GM18951 (cell line): ENCODE results near the gene RPL13A.

Experiments
- POLR2A ChIP-seq: IDR thresholded peaks from 4 replicates; pipeline ENCODE4 v1.6.1; 2011; ENCODE audit warnings: mild to moderate bottlenecking; ENCODE audit not compliant: insufficient read length, insufficient read depth; ENCODE audit errors: extremely low read depth
- in situ Hi-C: fragments of 300-500 bp; cut with MboI; formaldehyde crosslinking; loops from one replicate; pipeline ENCODE4 v1.12.0; 2022; ENCODE audit warnings: low sequenced_read_pairs, mixed read lengths, inconsistent platforms; ENCODE audit not compliant: unreplicated experiment

Gene RPL13A

DNA sequence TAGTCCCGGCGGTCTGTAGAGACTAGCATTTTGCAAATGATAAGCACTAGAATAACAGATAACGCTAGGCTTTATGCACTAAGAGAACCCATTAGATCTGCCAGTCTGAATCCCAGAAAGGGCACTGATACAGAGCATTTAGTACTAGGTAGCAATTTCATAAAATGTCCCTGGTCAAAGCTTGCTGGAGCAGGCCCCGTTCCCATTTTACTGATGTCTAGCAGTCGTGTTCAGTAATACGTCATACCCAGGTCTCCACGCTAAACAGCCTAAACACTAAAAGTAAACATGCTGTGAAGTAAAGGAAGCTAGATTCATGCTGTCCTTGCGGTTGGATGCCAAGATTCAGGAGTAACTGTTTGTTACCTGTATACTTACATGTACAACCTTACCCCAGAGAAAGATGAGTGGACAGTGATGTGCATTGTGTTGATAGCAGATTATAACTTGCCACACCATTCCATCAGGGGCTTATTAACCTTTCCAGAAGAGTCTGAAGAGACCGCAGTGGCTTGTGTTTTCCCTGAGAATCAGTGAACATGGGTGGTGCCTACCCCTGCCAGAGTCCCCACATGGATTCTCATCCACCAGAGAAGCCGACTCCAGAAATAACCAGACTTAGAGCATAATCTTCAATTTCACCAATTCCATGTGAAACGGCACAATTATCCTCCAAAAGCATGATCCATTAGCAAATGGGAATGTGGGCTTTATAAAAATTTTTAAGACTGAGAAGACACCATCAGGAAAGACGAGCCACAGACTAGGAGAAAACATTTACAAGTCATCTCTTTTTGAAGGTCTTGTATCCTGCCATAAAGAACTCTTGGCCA lies 5.4 kb downstream of the RPL13A start:
- in situ Hi-C loops: no loop called here
- TF ChIP-seq POLR2A: no peak

DNA sequence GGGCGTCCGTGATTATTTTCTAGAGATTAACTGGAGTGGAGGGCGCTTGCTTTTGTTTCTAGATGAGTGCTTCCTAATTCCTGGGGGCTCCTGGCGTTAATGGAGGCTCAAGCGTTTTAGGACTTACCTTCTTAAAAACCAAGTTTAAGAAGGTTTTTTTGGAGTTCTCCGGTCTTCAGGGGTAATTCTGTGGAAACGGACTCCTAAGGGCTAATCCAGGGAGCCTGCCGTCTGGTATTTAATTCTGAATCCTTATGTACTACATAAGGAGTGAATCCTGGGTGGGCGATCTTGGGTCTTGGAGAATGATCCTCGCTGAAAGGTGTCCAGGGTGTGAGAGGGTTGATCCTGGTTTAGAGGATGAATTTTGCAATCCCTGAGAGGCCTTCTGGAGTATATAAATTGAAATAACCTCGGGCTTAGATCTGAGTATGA lies 9.2 kb downstream of the RPL13A start:
- TF ChIP-seq POLR2A: no peak
- in situ Hi-C loops: no loop called here

- in situ Hi-C loops: no loop called here
- TF ChIP-seq POLR2A: peak; percentile 51
Measured at GRCh38 chr19:49497047-49497788, 9.8 kb downstream of the RPL13A start.

- TF ChIP-seq POLR2A: no peak
- in situ Hi-C loops: no loop called here
Measured at GRCh38 chr19:49497789-49498103, 10.3 kb downstream of the RPL13A start.

DNA sequence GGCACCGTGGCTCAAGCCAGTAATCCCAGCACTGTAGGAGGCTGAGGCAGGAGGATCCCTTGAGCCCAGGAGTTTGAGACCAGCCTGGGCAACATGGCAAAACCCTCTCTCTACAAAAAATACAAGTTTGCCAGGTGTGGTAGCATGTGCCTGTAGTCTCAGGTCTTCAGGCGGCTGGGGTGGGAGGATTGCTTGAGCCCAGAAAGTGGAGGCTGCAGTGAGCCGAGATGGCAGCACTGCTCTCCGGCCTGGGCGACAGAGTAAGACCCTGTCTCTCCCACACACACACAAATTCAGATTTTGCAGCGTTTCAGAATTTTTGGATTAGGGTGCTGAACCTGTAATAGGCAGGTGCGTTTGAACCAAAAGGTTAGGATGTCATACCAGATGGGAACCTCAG lies 11.1 kb downstream of the RPL13A start:
- in situ Hi-C loops: no loop called here
- TF ChIP-seq POLR2A: no peak

- TF ChIP-seq POLR2A: no peak
- in situ Hi-C loops: no loop called here
Measured at GRCh38 chr19:49499030-49499670, 11.7 kb downstream of the RPL13A start.

DNA sequence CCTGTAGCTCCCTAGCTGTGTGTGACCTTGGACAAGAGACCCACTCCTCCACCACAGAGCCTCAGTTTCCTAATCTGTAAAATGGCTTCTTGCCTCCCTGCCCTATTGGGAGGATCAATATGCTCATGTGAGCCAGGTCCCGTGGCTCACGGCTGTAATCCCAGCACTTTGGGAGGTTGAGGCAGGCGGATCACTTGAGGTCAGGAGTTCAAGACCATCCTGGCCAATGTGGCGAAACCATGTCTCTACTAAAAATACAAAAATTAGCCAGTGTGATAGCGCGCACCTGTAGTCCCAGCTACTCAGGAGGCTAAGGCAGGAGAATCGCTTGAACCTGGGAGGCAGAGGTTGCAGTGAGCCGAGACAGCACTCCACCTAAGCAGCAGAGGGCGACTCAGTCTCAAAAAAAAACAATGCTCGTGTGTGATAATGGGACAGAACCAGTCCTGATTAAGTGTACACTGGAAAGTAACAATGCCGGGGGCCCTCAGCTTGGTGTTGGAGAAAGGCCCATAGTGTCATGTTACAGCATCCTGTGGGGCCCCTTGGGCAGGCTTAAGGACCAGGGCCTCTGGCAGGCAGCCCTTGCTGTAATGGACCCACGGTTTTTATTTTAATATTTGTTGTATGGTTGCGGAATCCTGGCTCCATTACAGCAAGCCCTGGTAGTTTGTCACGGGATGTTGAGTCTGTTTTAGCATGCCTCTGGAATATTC lies 15.6 kb downstream of the RPL13A start:
- in situ Hi-C loops: no loop called here
- no peak for TF ChIP-seq POLR2A

DNA sequence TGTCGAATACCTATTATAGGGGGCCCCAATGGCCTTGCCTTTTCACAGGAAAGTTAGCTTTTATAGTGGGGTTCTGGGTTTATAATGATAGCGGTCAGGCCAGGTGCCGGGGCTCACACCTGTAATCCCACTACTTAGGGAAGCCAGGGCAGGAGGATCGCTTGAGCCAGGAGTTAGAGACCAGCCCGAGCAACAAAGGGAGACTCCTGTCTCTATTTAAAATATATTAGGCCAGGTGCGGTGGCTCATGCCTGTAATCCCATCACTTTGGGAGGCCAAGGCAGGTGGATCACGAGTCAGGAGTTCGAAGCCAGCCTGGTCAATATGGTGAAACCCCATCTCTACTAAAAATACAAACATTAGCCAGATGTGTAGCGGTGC lies 16.2 kb downstream of the RPL13A start:
- TF ChIP-seq POLR2A: no peak
- in situ Hi-C loops: no loop called here

GRCh38 chr19:49506575-49507105 lies 19.2 kb downstream of the RPL13A start:
- in situ Hi-C loops: no loop called here
- TF ChIP-seq POLR2A: no peak

- in situ Hi-C loops: no loop called here
- TF ChIP-seq POLR2A: no peak
Measured at GRCh38 chr19:49507803-49508494, 20.5 kb downstream of the RPL13A start.

DNA sequence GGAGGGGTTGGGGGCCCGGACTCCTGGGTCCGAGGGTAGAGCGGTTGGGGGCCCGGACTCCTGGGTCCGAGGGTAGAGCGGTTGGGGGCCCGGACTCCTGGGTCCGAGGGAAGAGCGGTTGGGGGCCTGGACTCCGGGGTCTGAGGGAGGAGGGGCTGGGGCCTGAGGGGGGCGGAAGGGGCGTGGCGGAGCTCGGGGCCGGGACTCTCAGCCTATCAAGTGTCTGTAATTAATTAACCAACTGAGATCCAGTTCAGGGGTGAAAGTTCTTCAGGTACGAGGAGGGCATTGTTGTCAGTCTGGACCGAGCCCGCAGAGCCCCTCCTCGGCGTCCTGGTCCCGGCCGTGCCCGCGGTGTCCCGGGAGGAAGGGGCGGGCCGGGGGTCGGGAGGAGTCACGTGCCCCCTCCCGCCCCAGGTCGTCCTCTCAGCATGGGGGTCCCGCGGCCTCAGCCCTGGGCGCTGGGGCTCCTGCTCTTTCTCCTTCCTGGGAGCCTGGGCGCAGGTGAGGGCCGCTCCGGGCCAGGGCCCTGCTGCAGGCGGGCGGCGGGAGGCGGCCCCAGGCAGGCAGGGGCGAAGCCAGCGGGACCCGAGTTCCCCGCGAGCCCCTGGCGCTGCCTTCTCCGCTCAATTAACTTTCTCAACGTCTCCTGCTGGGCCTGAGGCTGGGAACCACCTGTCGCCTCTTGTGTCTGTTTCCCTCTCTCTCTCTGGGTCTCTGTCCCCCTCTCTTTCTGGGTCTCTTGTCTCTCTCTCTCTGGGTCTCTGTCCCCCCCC lies 25.8 kb downstream of the RPL13A start:
- TF ChIP-seq POLR2A: no peak
- in situ Hi-C loops: no loop called here

DNA sequence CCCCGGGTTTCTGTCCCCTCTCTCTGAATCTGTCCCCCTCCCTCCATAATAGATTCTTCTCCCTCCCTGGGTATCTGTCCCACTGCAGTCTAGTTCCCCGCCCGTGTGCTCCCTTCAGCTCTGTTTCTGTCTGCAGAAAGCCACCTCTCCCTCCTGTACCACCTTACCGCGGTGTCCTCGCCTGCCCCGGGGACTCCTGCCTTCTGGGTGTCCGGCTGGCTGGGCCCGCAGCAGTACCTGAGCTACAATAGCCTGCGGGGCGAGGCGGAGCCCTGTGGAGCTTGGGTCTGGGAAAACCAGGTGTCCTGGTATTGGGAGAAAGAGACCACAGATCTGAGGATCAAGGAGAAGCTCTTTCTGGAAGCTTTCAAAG lies 26.3 kb downstream of the RPL13A start:
- TF ChIP-seq POLR2A: no peak
- in situ Hi-C loops: no loop called here
